Omental fat pad (tissue), 4 donors: ENCODE data around the gene UTS2. TPM values are rescaled to one million over a fixed set of nuclear protein-coding genes. Genes with fewer than 3 reads are reported as not detected.

Experiments used
- ATAC-seq: fragments of 150-250 bp; one replicate; pipeline ENCODE4 v1.9.1; 2016; ENCODE audit warnings: mild to moderate bottlenecking, moderate library complexity; ENCODE audit not compliant: low FRiP score
- DNase-seq: peaks from one replicate; pipeline ENCODE4 v3.0.0-alpha.2; 2019; ENCODE audit warnings: low spot score
- total RNA-seq, 4 donors: library from RNA; depleted of rRNA; stranded (reverse); fragments of >200 nt; gene quantifications; one replicate each; pipeline ENCODE4 v1.1.0, GENCODE V29; 2016
- TF ChIP-seq, protein P1 (sequence below), 3 donors: fragments of 450-650 bp; IDR thresholded peaks; one replicate each; pipeline ENCODE4 v1.5.1; 2016 to 2017; ENCODE audit warnings: antibody characterized with exemption in 3 of 3, mild to moderate bottlenecking in 3 of 3, moderate library complexity in 2 of 3

UTS2 gene
- total RNA-seq, 4 donors from 2014 or later = 0.65 TPM; not detected in 3

DNA sequence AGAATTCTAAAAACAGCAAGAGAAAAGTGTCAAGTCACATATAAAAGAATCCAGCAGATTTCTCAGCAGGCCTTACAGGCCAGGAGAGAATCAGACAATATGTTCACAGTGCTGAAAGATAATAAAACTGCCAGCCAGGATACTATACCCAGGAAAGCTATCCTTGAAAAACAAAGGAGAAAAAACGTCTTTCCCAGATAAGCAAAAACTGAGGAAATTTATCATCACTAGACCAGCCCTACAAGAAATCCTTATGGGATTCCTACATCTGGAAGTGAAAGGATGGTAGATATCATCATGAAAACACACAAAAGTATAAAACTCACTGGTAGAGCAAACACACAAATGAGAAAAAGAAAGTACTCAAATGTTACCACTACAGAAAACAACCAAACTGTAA is 25.2 kb upstream of the UTS2 start:
- no peak for ATAC-seq
- no peak for DNase-seq
- TF ChIP-seq, protein P1, sequence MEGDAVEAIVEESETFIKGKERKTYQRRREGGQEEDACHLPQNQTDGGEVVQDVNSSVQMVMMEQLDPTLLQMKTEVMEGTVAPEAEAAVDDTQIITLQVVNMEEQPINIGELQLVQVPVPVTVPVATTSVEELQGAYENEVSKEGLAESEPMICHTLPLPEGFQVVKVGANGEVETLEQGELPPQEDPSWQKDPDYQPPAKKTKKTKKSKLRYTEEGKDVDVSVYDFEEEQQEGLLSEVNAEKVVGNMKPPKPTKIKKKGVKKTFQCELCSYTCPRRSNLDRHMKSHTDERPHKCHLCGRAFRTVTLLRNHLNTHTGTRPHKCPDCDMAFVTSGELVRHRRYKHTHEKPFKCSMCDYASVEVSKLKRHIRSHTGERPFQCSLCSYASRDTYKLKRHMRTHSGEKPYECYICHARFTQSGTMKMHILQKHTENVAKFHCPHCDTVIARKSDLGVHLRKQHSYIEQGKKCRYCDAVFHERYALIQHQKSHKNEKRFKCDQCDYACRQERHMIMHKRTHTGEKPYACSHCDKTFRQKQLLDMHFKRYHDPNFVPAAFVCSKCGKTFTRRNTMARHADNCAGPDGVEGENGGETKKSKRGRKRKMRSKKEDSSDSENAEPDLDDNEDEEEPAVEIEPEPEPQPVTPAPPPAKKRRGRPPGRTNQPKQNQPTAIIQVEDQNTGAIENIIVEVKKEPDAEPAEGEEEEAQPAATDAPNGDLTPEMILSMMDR (IDR thresholded peaks at IDR 0.05) = no peak

DNA sequence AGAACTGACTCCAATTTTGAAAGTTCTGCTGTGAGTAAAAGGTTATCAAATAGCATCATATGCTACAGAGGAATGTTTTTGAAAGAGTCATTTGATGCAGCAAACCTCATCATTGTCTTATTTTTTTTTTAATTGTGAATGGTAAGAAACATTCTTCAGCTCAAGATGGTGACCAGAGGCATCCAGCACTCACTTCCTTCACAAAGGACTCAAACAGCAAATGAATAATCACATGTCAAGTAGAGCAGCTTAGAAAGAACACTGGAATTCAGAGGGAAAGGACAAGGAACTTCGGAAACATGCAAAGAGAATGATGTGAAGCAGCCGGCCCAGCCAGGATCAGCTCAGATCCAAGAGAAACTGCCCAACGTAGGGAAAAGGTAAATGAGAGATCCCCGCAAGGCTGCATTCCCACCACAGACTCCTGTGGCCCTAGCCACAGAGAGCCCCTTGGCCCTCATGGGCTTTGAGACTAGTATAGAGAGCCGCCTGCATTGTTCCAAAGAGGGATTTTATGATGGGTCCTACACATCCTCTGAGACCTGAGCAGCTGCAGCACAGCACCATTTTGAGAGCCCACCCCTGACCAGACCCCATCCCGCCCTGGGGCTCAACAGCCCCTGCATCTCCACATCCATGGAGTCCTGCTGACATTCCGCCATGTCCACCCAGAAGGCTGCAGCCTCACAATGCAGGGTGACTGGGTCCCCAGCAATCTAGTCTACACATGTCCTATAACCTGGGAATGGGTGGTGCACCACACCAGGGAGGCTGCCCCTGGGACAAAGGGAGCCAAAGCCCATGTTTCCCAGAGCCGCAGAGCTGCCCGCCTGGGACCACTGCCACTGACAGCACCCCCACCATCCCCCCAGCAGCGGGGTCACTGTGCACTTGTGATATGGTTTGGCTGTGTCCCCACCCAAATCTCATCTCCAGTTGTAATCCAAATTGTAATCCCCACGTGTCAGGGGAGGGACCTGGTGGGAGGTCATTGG is 21.2 kb upstream of the UTS2 start:
- TF ChIP-seq, protein P1 (IDR thresholded peaks at IDR 0.05) = no peak
- ATAC-seq = no peak
- no peak for DNase-seq

DNA sequence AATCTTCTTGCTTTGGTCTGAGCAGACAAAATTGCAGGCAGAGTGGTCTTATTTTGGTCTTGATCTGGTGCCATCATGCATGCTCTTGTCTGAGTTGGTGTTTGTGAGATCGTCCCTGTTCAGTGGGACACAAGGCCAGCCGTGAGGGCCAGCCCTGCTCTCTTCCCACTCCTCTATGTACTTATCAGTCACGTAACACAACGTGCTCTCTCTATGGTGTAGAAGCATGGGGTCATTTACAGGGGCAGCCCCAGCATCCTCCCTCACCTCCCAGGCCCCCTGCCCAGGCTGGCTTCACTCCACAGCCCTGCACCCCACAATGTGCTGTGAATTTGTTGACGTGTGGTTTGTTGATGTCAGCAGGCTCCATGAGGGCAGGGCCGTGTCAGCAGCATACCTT is 18.3 kb upstream of the UTS2 start:
- no peak for DNase-seq
- TF ChIP-seq, protein P1 (IDR thresholded peaks at IDR 0.05) = no peak
- ATAC-seq = no peak

DNA sequence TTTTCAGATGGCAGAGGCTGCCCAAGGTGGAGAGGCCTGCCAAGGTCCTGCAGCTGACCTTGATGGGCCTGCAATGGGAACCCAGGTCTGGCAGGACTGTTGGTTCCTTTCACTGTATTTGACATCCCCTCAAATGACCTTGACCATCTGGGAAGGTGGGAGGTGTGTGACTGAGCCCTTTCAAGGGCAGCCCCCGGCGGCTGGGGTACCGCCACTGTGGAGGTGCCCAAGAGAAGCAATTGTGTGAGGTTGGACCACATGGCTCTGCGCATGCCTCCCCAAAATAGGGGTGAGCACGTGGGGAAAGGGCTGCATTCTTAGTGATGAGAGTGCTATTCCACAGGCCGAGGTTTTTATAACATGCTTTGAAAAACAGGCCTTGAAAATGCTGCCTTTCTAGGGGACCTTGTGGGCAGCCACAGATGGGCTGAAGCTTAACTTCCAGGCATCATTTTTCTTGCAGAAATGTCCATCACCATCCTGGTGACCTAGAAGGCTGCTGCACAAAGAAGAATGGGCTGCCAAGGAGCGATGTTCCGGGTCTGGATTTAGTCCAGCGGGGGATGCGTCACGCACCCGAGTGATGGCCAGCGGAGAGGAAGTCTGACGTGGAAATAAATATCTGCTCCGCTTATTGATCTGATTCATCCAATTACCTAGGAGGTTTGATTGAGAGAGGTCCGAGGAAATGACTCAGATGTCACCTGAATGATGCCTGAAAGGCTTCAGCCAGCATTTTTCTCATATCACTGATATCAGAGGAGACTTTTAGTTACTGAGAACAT is 16.5 kb upstream of the UTS2 start:
- TF ChIP-seq, protein P1 (IDR thresholded peaks at IDR 0.05) = no peak
- no peak for ATAC-seq
- no peak for DNase-seq

DNA sequence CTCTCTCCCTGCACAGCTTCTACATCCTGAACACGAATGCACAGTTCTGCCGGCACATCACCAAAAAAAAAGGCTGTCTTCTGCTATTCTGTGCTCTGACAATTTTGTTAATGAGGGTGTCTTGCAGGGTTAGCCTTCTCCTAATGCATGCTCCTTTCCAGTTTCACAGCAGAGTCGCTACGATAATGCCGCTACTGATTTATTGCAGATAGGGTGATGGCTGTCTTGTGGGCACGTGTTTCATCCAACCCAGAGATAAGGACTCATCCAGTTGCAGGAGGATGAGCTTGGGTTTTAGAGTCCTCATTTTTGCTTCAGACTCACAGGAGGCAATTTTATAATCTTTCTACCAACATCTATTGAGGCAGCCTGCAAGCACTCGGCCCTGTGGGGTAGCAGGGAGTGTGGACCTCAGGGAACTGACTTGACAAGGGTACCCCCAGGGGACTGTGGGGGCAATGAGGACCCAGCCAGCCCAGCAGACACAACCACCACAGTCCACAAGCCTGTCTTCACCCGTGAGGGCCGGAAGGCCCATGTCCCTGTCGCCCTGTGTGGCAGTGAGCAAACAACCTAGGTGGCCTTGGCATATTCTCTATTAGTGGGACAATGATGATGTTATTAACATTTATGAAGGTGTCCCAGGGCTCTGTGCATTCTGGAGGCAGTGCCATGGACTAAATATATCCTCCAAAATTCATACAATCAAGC is 15.4 kb upstream of the UTS2 start:
- TF ChIP-seq, protein P1 (IDR thresholded peaks at IDR 0.05) = no peak
- peak; percentile 54 for ATAC-seq

DNA sequence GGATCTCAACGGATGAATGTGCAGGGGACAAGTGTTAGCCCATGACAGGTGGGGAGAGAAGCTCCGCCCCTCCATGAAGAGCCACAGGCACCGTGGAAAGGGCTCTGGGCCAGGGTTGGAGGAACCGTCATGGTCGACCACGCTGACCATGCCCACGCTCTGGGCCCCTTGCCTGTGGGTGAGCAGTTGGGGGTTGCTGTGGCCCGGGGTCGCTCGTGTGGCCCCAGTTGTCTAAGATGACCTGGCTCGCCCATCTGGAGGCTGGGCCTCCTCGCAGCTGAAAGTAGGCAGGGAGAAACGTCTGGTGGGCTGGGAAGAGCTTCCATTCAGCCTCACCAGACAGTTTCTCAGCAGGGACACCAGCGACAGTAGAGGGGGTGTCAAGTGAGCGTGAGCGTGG is 13.1 kb upstream of the UTS2 start:
- DNase-seq (no peak), ATAC-seq (no peak)
- TF ChIP-seq, protein P1 (IDR thresholded peaks at IDR 0.05) = no peak

More for the DNA sequence above, 15.4 kb upstream of the UTS2 start:
- DNase-seq = no peak
